GM12874 (cell line): ENCODE data around the gene SH3RF2.

Source experiments
- TF ChIP-seq, protein P1 (sequence below): IDR thresholded peaks from 2 replicates; pipeline ENCODE4 v1.5.1; 2011; ENCODE audit warnings: low read depth, mild to moderate bottlenecking, control low read depth, low read length, moderate library complexity; ENCODE audit not compliant: insufficient read depth

Gene SH3RF2, protein sequence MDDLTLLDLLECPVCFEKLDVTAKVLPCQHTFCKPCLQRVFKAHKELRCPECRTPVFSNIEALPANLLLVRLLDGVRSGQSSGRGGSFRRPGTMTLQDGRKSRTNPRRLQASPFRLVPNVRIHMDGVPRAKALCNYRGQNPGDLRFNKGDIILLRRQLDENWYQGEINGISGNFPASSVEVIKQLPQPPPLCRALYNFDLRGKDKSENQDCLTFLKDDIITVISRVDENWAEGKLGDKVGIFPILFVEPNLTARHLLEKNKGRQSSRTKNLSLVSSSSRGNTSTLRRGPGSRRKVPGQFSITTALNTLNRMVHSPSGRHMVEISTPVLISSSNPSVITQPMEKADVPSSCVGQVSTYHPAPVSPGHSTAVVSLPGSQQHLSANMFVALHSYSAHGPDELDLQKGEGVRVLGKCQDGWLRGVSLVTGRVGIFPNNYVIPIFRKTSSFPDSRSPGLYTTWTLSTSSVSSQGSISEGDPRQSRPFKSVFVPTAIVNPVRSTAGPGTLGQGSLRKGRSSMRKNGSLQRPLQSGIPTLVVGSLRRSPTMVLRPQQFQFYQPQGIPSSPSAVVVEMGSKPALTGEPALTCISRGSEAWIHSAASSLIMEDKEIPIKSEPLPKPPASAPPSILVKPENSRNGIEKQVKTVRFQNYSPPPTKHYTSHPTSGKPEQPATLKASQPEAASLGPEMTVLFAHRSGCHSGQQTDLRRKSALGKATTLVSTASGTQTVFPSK

DNA sequence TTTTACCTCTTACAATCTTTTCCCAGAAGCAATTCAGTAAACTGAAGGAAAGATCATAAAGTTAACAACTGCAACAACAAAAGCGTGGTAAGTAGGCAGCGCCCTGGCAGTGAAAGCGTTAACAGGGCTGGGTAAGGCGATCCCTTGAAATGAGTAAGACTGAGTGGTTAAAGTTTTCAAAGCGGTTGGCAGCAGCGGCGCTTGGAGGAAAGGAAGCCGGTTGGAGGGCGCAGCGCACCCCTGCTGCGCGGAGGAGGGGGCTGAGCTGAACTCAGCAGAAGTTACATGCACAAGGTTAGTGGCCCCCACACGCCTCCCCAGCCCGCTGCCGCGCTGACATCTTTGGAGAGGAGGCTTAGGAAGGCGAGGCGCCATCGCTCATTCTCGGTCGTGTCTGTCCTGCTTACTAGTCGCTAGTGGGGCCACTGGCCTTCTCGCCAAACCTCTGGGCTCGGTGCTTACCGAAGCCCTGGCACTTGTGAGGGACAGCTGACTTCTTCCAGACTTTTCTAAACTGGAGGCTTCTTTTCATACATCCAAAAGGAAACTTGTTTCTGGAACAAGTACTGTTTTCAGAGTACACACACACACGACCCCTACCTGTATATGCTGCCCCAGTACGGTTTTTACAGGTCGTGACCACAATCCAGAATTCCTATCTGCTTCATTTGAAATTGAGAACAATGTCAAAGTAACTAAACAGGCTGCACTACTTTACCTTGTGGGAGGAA is at the start of gene SH3RF2:
SH3RF2 (plus strand) TSS at position 178 of the 731 bp plus-strand sequence. CDS start 1,351 bp downstream, outside the sequence.
- TF ChIP-seq, protein P1, sequence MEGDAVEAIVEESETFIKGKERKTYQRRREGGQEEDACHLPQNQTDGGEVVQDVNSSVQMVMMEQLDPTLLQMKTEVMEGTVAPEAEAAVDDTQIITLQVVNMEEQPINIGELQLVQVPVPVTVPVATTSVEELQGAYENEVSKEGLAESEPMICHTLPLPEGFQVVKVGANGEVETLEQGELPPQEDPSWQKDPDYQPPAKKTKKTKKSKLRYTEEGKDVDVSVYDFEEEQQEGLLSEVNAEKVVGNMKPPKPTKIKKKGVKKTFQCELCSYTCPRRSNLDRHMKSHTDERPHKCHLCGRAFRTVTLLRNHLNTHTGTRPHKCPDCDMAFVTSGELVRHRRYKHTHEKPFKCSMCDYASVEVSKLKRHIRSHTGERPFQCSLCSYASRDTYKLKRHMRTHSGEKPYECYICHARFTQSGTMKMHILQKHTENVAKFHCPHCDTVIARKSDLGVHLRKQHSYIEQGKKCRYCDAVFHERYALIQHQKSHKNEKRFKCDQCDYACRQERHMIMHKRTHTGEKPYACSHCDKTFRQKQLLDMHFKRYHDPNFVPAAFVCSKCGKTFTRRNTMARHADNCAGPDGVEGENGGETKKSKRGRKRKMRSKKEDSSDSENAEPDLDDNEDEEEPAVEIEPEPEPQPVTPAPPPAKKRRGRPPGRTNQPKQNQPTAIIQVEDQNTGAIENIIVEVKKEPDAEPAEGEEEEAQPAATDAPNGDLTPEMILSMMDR = no peak

DNA sequence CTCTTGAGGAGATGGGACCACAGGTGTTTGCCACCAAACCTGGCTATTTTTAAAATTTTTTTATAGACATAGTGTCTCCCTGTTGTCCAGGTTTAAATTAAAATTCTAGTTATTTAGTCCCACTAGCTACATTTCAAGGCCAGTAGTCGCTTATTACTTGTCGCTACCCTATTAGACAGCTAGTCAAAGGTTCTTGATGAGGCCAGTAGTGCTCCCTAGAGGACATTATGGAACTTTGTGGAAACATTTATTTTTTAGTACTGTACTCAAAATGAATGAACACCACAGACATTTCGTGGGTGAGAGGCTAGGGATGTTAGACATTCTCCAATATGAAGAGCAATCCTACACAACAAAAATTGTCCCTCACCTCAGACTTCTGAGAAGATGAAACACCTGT is 49.2 kb upstream of the SH3RF2 start:
- TF ChIP-seq, protein P1 = no peak

DNA sequence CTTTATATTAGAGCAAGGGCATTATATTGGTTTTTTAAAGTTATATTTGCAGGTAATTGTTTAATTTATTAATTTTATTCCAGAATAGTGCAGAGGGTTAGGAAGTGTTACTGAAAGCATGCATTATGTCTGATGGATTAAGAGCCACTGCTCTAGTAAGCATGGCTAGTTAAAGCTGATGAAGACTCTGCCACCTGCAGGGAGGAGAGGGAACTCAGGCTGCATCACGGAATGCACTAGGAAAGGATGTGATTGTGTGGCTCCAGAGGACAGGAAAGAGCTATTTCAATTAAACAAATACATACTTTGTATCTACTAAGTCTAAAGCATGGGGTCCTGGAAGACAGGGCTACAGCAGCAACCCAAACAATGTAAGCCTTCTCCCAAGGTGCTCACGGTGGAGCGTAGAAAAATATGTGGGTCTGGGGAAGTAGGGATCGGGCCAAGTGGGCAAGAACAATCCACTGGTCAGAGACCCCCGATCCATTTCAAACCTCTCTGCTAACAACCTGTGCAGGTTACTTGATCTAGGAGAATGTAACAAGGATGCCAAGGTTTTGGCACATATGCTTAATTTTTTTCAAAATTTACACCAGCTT is 48.3 kb upstream of the SH3RF2 start:
- TF ChIP-seq, protein P1 = peak; percentile 44; the same call in 1 of the 2 replicates

DNA sequence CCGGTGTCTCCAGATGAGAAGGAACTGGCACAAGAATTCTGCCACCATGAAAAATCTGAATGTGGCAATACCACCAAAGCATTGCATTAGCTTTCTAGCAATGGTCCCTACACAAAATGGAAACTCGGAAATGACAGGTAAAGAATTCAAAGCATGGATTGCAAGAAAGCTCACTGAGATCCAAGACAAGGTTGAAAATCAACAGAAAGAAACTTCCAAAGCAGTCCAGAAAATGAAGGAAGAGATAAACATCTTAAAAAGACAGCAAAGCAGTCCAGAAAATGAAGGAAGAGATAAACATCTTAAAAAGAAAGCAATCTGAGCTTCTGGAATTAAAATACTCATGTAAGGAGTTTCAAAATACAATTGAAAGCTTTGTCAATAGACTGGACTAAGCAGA is 46.8 kb upstream of the SH3RF2 start:
- TF ChIP-seq, protein P1 = no peak

DNA sequence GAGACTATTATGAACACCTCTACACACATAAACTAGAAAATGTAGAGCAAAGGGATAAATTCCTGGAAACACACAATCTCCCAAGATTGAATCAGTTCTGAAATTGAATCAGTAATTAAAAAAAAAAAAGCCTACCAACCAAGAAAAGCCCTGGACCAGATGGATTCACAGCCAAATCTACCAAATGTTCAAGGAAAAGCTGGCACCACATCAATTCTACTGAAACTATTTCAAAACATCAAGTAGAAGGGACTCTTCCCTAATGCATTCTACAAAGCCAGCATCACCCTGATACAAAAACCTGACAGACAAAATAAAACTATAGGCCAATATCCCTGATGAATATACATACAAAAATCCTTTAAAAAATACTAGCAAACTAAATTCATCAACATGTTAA is 38.2 kb upstream of the SH3RF2 start:
- TF ChIP-seq, protein P1 = no peak

DNA sequence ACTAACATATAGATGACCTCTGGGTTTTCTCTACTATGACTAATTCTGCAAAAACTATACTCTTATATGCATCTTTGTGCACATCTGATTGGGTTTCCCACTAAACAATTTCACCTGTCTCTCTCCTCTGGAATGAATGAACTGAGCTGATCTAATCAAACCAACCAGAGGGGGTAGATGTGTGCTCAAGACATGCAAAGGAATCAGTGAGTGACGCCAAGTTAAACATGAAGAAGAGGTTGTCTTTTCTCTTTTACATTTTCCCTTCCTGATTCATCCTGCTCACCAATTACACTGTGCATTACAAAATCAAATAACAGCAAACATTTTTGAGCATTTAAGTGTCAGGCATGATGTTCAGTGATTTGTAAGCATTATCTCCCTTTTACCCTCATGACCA is 34.0 kb upstream of the SH3RF2 start:
- TF ChIP-seq, protein P1 = no peak
